Neuronal stem cell (in vitro differentiated cells): ENCODE results near the gene MYO16.

Experiments used
- DNase-seq: peaks from one replicate; pipeline ENCODE4 v3.0.0-alpha.2; 2013; ENCODE audit warnings: low spot score
- H2AFZ ChIP-seq: one replicate; pipeline ENCODE4 v1.6.1; 2013; ENCODE audit warnings: mild to moderate bottlenecking, low read length, inconsistent platforms
- H2AK5ac ChIP-seq: 2 replicates; pipeline ENCODE4 v1.6.1; 2013; ENCODE audit warnings: low read depth, mild to moderate bottlenecking, inconsistent platforms, low read length, moderate library complexity, mixed read lengths
- H2BK120ac ChIP-seq: 2 replicates; pipeline ENCODE4 v1.6.1; 2013; ENCODE audit warnings: low read depth, mild to moderate bottlenecking, inconsistent platforms, low read length, moderate library complexity, mixed read lengths
- H2BK12ac ChIP-seq: one replicate; pipeline ENCODE4 v1.6.1; 2013; ENCODE audit warnings: low read length, inconsistent platforms
- H2BK15ac ChIP-seq: 2 replicates; pipeline ENCODE4 v1.6.1; 2013; ENCODE audit warnings: mild to moderate bottlenecking, low read length, inconsistent platforms, mixed read lengths
- H2BK5ac ChIP-seq: one replicate; pipeline ENCODE4 v1.6.1; 2013; ENCODE audit warnings: inconsistent platforms, mild to moderate bottlenecking, low read length, moderate library complexity
- H3K14ac ChIP-seq: one replicate; pipeline ENCODE4 v1.6.1; 2013; ENCODE audit warnings: low read length, inconsistent platforms
- H3K18ac ChIP-seq: 2 replicates; pipeline ENCODE4 v1.6.1; 2013; ENCODE audit warnings: low read length, inconsistent platforms
- H3K23ac ChIP-seq: 2 replicates; pipeline ENCODE4 v1.6.1; 2013; ENCODE audit warnings: low read depth, mild to moderate bottlenecking, mixed read lengths, low read length, inconsistent platforms; ENCODE audit not compliant: poor library complexity
- H3K27ac ChIP-seq: replicated peaks from 3 replicates; pipeline ENCODE4 v1.5.1; 2013; ENCODE audit warnings: low read length, inconsistent platforms
- H3K27me3 ChIP-seq, 3 experiments: 2 replicates each; pipeline ENCODE4 v1.6.1; 2013; ENCODE audit warnings: low read length in 3 of 3, mild to moderate bottlenecking in 2 of 3, inconsistent platforms in 1 of 3, low read depth in 1 of 3, mixed read lengths in 1 of 3, moderate library complexity in 1 of 3; ENCODE audit not compliant: control insufficient read depth in 3 of 3, insufficient read depth in 3 of 3
- H3K36me3 ChIP-seq, 2 donors: replicated peaks in 1 of 2; 2 replicates each; pipeline ENCODE4 v1.6.1; 2013; ENCODE audit warnings: low read length in 2 of 2; ENCODE audit not compliant: control insufficient read depth in 2 of 2, insufficient read depth in 2 of 2
- H3K4ac ChIP-seq: 2 replicates; pipeline ENCODE4 v1.6.1; 2013; ENCODE audit warnings: inconsistent platforms, mild to moderate bottlenecking, low read length, moderate library complexity
- H3K4me1 ChIP-seq, 2 donors: 1 replicate in 1 of 2; 2 replicates in 1 of 2; pipeline ENCODE4 v1.6.1; 2013; ENCODE audit warnings: low read length in 2 of 2, low read depth in 1 of 2; ENCODE audit not compliant: control insufficient read depth in 2 of 2, insufficient read depth in 1 of 2
- H3K4me2 ChIP-seq: one replicate; pipeline ENCODE4 v1.6.1; 2013; ENCODE audit warnings: mild to moderate bottlenecking, low read length, inconsistent platforms; ENCODE audit not compliant: insufficient read depth, poor library complexity, severe bottlenecking
- H3K4me3 ChIP-seq, 2 donors: 2 replicates each; pipeline ENCODE4 v1.5.1; 2013; ENCODE audit warnings: low read length in 2 of 2, mild to moderate bottlenecking in 2 of 2, inconsistent platforms in 1 of 2, moderate library complexity in 1 of 2
- H3K79me1 ChIP-seq: one replicate; pipeline ENCODE4 v1.6.1; 2013; ENCODE audit warnings: low read depth, mild to moderate bottlenecking, inconsistent platforms, low read length, moderate library complexity
- H3K9ac ChIP-seq: one replicate; pipeline ENCODE4 v1.6.1; 2013; ENCODE audit warnings: mild to moderate bottlenecking, low read depth, low read length, inconsistent platforms; ENCODE audit not compliant: poor library complexity
- H3K9me3 ChIP-seq, 2 donors: replicated peaks in 1 of 2; 2 replicates each; pipeline versions ENCODE3 to v1.6.1; 2013; ENCODE audit warnings: low read length in 2 of 2, mild to moderate bottlenecking in 2 of 2, inconsistent platforms in 1 of 2, low read depth in 1 of 2, mixed read lengths in 1 of 2, moderate library complexity in 1 of 2; ENCODE audit not compliant: control insufficient read depth in 2 of 2, insufficient read depth in 1 of 2
- H4K8ac ChIP-seq: one replicate; pipeline ENCODE4 v1.6.1; 2013; ENCODE audit warnings: low read depth, mild to moderate bottlenecking, inconsistent platforms, low read length, moderate library complexity
- H4K91ac ChIP-seq: one replicate; pipeline ENCODE4 v1.6.1; 2013; ENCODE audit warnings: low read length, low read depth, mild to moderate bottlenecking, inconsistent platforms; ENCODE audit not compliant: poor library complexity
- WGBS, 2 donors: extraction: QIAGEN DNeasy Blood & Tissue Kit; methylation state at CpG; one replicate each; pipeline ENCODE4 v1.1.7; 2013; ENCODE audit warnings: missing lambda C conversion rate in 2 of 2, mixed read lengths in 1 of 2; ENCODE audit not compliant: insufficient read length in 2 of 2, insufficient replicate concordance in 1 of 2; ENCODE audit errors: extremely low coverage in 2 of 2; 5-methylcytosine and 5-hydroxymethylcytosine counted together

Gene MYO16

DNA sequence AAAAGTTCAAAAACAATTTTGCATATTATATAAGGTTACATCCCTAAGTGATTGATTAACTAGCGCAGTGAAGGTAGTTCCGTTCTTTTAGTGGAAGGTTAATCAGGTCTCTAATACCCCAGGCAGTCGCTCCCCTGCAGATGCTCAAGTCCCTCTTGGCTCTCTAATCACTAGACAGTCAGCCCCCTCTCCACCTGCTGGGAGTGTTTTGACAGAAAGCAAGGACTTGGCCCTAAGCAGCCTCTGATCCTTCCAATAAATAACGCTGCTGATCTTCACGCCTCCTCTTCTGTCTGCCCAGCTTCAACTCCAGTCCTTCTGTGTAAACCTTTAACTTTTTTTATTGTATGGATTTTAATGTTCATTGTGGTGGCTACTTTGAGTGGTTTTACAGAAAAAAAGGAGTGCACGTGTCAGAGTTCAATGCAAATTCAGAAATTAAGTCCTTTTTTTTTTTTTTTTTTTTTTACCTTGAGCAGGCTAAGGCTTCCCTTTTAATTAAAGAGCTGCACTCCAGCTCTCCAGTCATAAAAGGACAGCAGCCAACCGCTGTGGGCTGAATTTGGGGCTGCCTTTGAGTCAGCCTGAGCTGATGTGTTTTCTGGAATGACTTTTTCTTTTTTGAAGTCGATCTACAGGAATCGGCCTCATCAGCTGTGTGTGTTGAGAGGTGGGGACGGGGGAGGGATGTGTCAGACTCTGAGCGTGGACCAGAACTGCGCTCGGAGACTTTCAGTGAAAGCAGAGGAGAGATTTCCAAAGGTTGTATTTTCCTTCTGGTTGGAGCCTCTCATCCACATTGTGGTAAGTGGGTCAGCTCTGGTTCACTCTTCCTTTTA lies 33.8 kb upstream of the MYO16 start:
- DNase-seq = no peak
- Histone ChIP-seq H4K8ac (no peak overlapping the region), H3K9ac (no peak overlapping the region), H2BK12ac (no peak overlapping the region), H2BK5ac (no peak overlapping the region), H2AK5ac (no peak overlapping the region), H2AFZ (peak overlapping the region; percentile 58), H3K36me3 (no peaks in the 10 kb centered on the region), H2BK15ac (no peak overlapping the region), H3K4ac (no peak overlapping the region), H3K9me3 (no peaks in the 10 kb centered on the region), H3K18ac (no peak overlapping the region), H3K4me3 (no peak overlapping the region), H2BK120ac (no peak overlapping the region), H3K79me1 (no peaks in the 10 kb centered on the region), H3K4me2 (no peak overlapping the region), H3K14ac (no peak overlapping the region), H3K27ac (no peak overlapping the region), H3K4me1 (peaks cover 5 to 7% of the 10 kb centered on the region in 2 donors), H3K27me3 (no peaks in the 10 kb centered on the region), H4K91ac (no peak overlapping the region), H3K23ac (no peak overlapping the region)
- no CpG with 5 or more reads among the region's 13 CpGs for WGBS, 2 donors

DNA sequence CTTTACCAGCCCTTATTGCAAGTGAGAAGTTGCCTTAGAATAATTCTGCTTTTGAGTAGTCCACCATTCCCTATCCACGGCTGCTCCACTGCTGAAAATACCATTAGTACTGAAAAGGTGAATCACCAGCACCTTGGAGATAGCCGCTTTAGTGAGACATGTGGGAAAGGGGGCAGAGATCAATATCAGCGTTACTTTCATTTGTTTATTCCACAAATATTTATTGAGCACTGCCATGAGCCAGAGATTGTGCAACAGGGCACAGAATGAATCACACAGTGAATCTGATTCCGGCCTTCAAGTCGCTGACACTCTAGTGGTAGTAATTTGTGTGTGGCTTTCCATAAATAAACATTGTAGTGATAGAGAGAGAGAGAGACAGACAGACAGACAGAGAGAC lies 31.5 kb upstream of the MYO16 start:
- Histone ChIP-seq H2BK15ac (no peak overlapping the region), H3K14ac (no peak overlapping the region), H3K9me3 (peaks cover 0 to 2% of the 10 kb centered on the region in 2 donors), H3K4ac (no peak overlapping the region), H4K8ac (no peak overlapping the region), H3K4me3 (no peak overlapping the region), H3K79me1 (no peaks in the 10 kb centered on the region), H2BK5ac (no peak overlapping the region), H3K4me1 (peaks cover 4 to 5% of the 10 kb centered on the region in 2 donors), H2BK120ac (no peak overlapping the region), H3K27me3 (no peaks in the 10 kb centered on the region), H3K23ac (no peak overlapping the region), H2AFZ (no peak overlapping the region), H4K91ac (no peak overlapping the region), H3K9ac (no peak overlapping the region), H2AK5ac (no peak overlapping the region), H3K18ac (no peak overlapping the region), H3K27ac (no peak overlapping the region), H2BK12ac (no peak overlapping the region), H3K36me3 (no peaks in the 10 kb centered on the region), H3K4me2 (no peak overlapping the region)
- no CpG with 5 or more reads among the region's 5 CpGs for WGBS, 2 donors
- no peak for DNase-seq

DNA sequence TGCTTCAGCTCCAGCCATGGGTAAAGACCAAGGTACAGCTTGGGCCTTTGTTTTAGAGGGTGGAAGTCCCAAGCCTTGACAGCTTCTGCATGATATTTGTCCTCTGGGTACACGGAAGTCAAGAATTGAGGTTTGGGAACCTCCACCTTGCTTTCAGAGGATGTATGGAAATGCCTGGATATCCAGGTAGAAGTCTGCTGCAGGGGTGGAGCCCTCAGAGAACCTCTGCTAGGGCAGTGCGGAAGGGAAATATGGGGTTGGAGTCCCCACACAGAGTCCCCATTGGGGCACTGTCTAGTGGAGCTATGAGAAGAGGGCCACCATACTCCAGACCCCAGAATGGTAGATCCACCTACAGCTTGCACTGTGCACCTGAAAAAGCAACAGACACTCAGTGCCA lies 23.0 kb upstream of the MYO16 start:
- H4K8ac ChIP-seq = no peak overlapping the region
- H3K27me3 ChIP-seq = no peaks in the 10 kb centered on the region
- no peaks in the 10 kb centered on the region for H3K79me1 ChIP-seq
- no peak for DNase-seq
- H3K23ac ChIP-seq = no peak overlapping the region
- no peak overlapping the region for H3K18ac ChIP-seq
- no CpG with 5 or more reads among the region's 2 CpGs for WGBS, 2 donors
- no peak overlapping the region for H2BK12ac ChIP-seq
- H3K4me2 ChIP-seq = no peak overlapping the region
- no peak overlapping the region for H2BK5ac ChIP-seq
- no peak overlapping the region for H2BK120ac ChIP-seq
- H3K9ac ChIP-seq = no peak overlapping the region
- H3K4me1 ChIP-seq = no peaks in the 10 kb centered on the region
- no peak overlapping the region for H4K91ac ChIP-seq
- H2BK15ac ChIP-seq = no peak overlapping the region
- no peak overlapping the region for H3K27ac ChIP-seq
- no peak overlapping the region for H3K4me3 ChIP-seq
- H3K36me3 ChIP-seq = no peaks in the 10 kb centered on the region
- H2AK5ac ChIP-seq = no peak overlapping the region
- H2AFZ ChIP-seq = no peak overlapping the region
- no peak overlapping the region for H3K4ac ChIP-seq
- H3K14ac ChIP-seq = no peak overlapping the region
- peaks cover 9 to 15% of the 10 kb centered on the region in 2 donors for H3K9me3 ChIP-seq

DNA sequence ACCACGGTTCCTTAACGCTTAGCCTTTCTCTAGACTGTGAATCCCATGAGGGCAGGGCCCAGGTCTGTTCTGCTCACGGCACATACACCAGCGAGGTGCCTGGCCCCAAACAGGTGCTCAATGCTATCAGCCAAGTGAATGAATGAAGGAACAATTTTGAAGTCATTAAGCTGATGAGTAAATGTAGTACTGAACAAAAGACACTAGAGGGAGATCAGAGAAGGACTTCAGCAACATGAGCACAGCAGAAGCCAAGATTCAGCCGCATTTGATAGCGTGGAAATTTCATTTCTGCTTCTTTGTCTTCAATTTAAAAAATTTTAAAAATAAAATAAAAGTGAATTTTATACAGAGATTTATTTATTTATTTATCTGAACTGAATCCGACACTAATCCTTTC lies 20.1 kb upstream of the MYO16 start:
- H4K8ac ChIP-seq = no peak overlapping the region
- WGBS, 2 donors = no CpG with 5 or more reads among the region's 7 CpGs
- H3K14ac ChIP-seq = no peak overlapping the region
- no peak overlapping the region for H3K4ac ChIP-seq
- H3K9ac ChIP-seq = no peak overlapping the region
- peaks cover 9 to 13% of the 10 kb centered on the region in 2 donors for H3K9me3 ChIP-seq
- H3K4me2 ChIP-seq = no peak overlapping the region
- H2AK5ac ChIP-seq = no peak overlapping the region
- no peaks in the 10 kb centered on the region for H3K79me1 ChIP-seq
- no peak overlapping the region for H3K4me3 ChIP-seq
- H3K27ac ChIP-seq = no peak overlapping the region
- H3K18ac ChIP-seq = no peak overlapping the region
- no peak overlapping the region for H2BK12ac ChIP-seq
- no peaks in the 10 kb centered on the region for H3K27me3 ChIP-seq
- no peaks in the 10 kb centered on the region for H3K4me1 ChIP-seq
- H3K36me3 ChIP-seq = no peaks in the 10 kb centered on the region
- H2BK5ac ChIP-seq = no peak overlapping the region
- peak overlapping the region; percentile 6 for H2BK15ac ChIP-seq
- H2BK120ac ChIP-seq = no peak overlapping the region
- H3K23ac ChIP-seq = no peak overlapping the region
- no peak for DNase-seq
- H2AFZ ChIP-seq = no peak overlapping the region
- no peak overlapping the region for H4K91ac ChIP-seq
